SIG-M5 treated with dmso at 0.1 percent for 504 hours (cell line): ENCODE measurements around the gene ANO10.
A peak's percentile ranks its signal among the peaks of the same experiment; 100 is the strongest.
"Not testable (repeated sequence)": the region's sequence is repeated elsewhere in the genome, so short reads cannot be mapped to it uniquely, and the experiment has no call there.

ENCODE experiments used
- DNase-seq: peaks from one replicate; lab custom pipeline; 2025; ENCODE audit not compliant: unreplicated experiment; lab: John Stamatoyannopoulos, UW

The ANO10 gene

GRCh38 chr3:43523454-43524053 lies 98.3 kb downstream of the ANO10 start:
- no peak for DNase-seq

GRCh38 chr3:43522727-43523362 lies 99.0 kb downstream of the ANO10 start:
- DNase-seq = no peak

- DNase-seq = no peak
Measured at GRCh38 chr3:43521941-43522340, 99.9 kb downstream of the ANO10 start.

- DNase-seq = not testable (repeated sequence)
Measured at GRCh38 chr3:43518515-43518914, 103.3 kb downstream of the ANO10 start.

- no peak for DNase-seq
Measured at GRCh38 chr3:43515970-43516635, 105.7 kb downstream of the ANO10 start.

GRCh38 chr3:43515208-43515917 lies 106.4 kb downstream of the ANO10 start:
- DNase-seq = no peak

- DNase-seq = no peak
Measured at GRCh38 chr3:43512754-43513404, 108.9 kb downstream of the ANO10 start.

- DNase-seq = no peak
Measured at GRCh38 chr3:43506644-43507043, 115.2 kb downstream of the ANO10 start.

GRCh38 chr3:43505351-43505750 lies 116.5 kb downstream of the ANO10 start:
- DNase-seq = no peak

- peak; percentile 47 for DNase-seq
Measured at GRCh38 chr3:43503067-43503728, 118.6 kb downstream of the ANO10 start.

GRCh38 chr3:43499256-43499655 lies 122.6 kb downstream of the ANO10 start:
- DNase-seq = peak; percentile 74

GRCh38 chr3:43497905-43498365 lies 123.9 kb downstream of the ANO10 start:
- DNase-seq = no peak

- DNase-seq = no peak
Measured at GRCh38 chr3:43497422-43497821, 124.4 kb downstream of the ANO10 start.

GRCh38 chr3:43496740-43497375 lies 125.0 kb downstream of the ANO10 start:
- no peak for DNase-seq

- DNase-seq = not testable (repeated sequence)
Measured at GRCh38 chr3:43492932-43493331, 128.9 kb downstream of the ANO10 start.

GRCh38 chr3:43491807-43492206 lies 130.0 kb downstream of the ANO10 start:
- not testable (repeated sequence) for DNase-seq

GRCh38 chr3:43490640-43491185 lies 131.1 kb downstream of the ANO10 start:
- no peak for DNase-seq

- DNase-seq = no peak
Measured at GRCh38 chr3:43489930-43490329, 131.9 kb downstream of the ANO10 start.

GRCh38 chr3:43485931-43486330 lies 135.9 kb downstream of the ANO10 start:
- no peak for DNase-seq
